ENCODE results near the gene ACSL4.
"Not testable (repeated sequence)": the region's sequence is repeated elsewhere in the genome, so short reads cannot be mapped to it uniquely, and the experiment has no call there.

The ACSL4 gene

GRCh38 chrX:109679820-109680219, 53.2 kb downstream of the ACSL4 start:
- ChIA-PET POLR2A (no interaction called here), CTCF (no interaction called here)
- no peak for DNase-seq (ENCODE audit: extremely low spot score)
- TF ChIP-seq TARDBP (IDR thresholded peaks at IDR 0.05) = no peak
- no peak for TF ChIP-seq CTBP1 (IDR thresholded peaks at IDR 0.05; ENCODE audit: borderline replicate concordance)
- no peak for TF ChIP-seq ELF4 (IDR thresholded peaks at IDR 0.05)
- TF ChIP-seq, protein P1, sequence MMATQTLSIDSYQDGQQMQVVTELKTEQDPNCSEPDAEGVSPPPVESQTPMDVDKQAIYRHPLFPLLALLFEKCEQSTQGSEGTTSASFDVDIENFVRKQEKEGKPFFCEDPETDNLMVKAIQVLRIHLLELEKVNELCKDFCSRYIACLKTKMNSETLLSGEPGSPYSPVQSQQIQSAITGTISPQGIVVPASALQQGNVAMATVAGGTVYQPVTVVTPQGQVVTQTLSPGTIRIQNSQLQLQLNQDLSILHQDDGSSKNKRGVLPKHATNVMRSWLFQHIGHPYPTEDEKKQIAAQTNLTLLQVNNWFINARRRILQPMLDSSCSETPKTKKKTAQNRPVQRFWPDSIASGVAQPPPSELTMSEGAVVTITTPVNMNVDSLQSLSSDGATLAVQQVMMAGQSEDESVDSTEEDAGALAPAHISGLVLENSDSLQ (IDR thresholded peaks at IDR 0.05) = no peak
- no peak for TF ChIP-seq SUZ12 (IDR thresholded peaks at IDR 0.05)
- TF ChIP-seq SP1 (IDR thresholded peaks at IDR 0.05) = no peak
- TF ChIP-seq FOXM1 (IDR thresholded peaks at IDR 0.05; ENCODE audit: borderline replicate concordance) = no peak
- no peak for TF ChIP-seq HDGF (IDR thresholded peaks at IDR 0.05; ENCODE audit: borderline replicate concordance)
- no peak for TF ChIP-seq ARNT (IDR thresholded peaks at IDR 0.05)
- no peak for TF ChIP-seq FOXA1 (IDR thresholded peaks at IDR 0.05)
- no peak for TF ChIP-seq NFRKB (IDR thresholded peaks at IDR 0.05)
- TF ChIP-seq L3MBTL2 (conservative IDR thresholded peaks at IDR 0.05) = no peak
- no peak for TF ChIP-seq LEF1 (IDR thresholded peaks at IDR 0.05; ENCODE audit: borderline replicate concordance)
- TF ChIP-seq BHLHE40 (IDR thresholded peaks at IDR 0.05; ENCODE audit: borderline replicate concordance) = no peak
- TF ChIP-seq ZNF384 (IDR thresholded peaks at IDR 0.05) = no peak
- TF ChIP-seq FOXK2 (IDR thresholded peaks at IDR 0.05) = no peak

GRCh38 chrX:109672239-109672638, 60.8 kb downstream of the ACSL4 start:
- POLR2A ChIA-PET = no interaction called here
- DNase-seq (ENCODE audit: extremely low spot score) = no peak
- TF ChIP-seq BHLHE40 (IDR thresholded peaks at IDR 0.05; ENCODE audit: borderline replicate concordance) = no peak
- TF ChIP-seq TARDBP (IDR thresholded peaks at IDR 0.05) = no peak
- no peak for TF ChIP-seq HDGF (IDR thresholded peaks at IDR 0.05; ENCODE audit: borderline replicate concordance)
- no peak for TF ChIP-seq FOXK2 (IDR thresholded peaks at IDR 0.05)
- no peak for TF ChIP-seq CTBP1 (IDR thresholded peaks at IDR 0.05; ENCODE audit: borderline replicate concordance)
- no peak for TF ChIP-seq FOXM1 (IDR thresholded peaks at IDR 0.05; ENCODE audit: borderline replicate concordance)
- TF ChIP-seq ELF4 (IDR thresholded peaks at IDR 0.05) = no peak
- no peak for TF ChIP-seq L3MBTL2 (conservative IDR thresholded peaks at IDR 0.05)
- TF ChIP-seq SUZ12 (IDR thresholded peaks at IDR 0.05) = no peak
- CTCF ChIA-PET = no interaction called here

DNA sequence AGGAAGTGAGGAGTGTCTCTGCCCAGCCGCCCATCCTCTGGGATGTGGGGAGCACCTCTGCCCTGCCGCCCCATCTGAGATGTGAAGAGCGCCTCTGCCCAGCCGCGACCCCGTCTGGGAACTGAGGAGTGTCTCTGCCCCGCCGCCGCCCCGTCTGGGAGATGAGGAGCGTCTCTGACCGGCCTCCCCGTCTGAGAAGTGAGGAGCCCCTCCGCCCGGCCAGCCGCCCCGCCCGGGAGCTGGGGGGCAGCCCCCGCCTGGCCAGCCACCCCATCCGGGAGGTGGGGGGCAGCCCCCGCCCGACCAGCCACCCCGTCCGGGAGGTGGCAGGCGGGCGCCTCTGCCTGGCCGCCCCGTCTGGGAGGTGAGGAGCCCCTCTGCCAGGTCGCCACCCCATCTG, 61.9 kb downstream of the ACSL4 start:
- POLR2A ChIA-PET; DNase-seq (ENCODE audit: extremely low spot score); CTCF ChIA-PET: not testable (repeated sequence)

- no peak for TF ChIP-seq ELF4 (IDR thresholded peaks at IDR 0.05)
- DNase-seq (ENCODE audit: extremely low spot score) = no peak
- POLR2A ChIA-PET = no interaction called here
- CTCF ChIA-PET = no interaction called here
These were observed 65.1 kb downstream of the ACSL4 start for GRCh38 chrX:109667986-109668385.

GRCh38 chrX:109660435-109661143, 72.5 kb downstream of the ACSL4 start:
- ChIA-PET POLR2A (no interaction called here), CTCF (interaction anchor here (0.7 to 1.5 kb wide), 2 partner anchors 166 to 231 kb away, joined by 3 read pairs; no protein-coding TSS in a partner anchor)
- TF ChIP-seq TARDBP (IDR thresholded peaks at IDR 0.05) = no peak
- no peak for TF ChIP-seq FOXA1 (IDR thresholded peaks at IDR 0.05)
- no peak for TF ChIP-seq ZNF384 (IDR thresholded peaks at IDR 0.05)
- no peak for TF ChIP-seq LEF1 (IDR thresholded peaks at IDR 0.05; ENCODE audit: borderline replicate concordance)
- no peak for DNase-seq (ENCODE audit: extremely low spot score)

DNA sequence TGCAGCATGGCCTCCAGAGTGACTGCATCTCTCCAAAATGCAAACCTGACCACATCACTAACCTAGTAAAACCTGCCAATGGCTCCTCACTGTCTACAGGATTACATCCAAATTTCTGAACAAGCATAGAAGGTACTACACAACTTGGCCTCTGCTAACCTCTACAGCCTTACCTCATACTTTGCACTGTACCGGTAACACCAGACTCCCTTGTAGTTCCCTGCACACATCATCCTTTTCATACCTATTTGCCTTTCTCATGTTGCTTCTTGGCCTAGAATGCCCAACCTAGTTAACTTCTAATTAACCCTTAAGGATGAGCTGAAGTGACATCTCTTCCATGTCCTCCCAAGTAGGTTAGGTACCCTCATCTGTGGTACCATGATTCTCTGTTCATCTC, 74.7 kb downstream of the ACSL4 start:
- no peak for TF ChIP-seq L3MBTL2 (conservative IDR thresholded peaks at IDR 0.05)
- TF ChIP-seq NFRKB (IDR thresholded peaks at IDR 0.05) = no peak
- TF ChIP-seq BHLHE40 (IDR thresholded peaks at IDR 0.05; ENCODE audit: borderline replicate concordance) = no peak
- TF ChIP-seq SP1 (IDR thresholded peaks at IDR 0.05) = no peak
- TF ChIP-seq, protein P1 (IDR thresholded peaks at IDR 0.05) = no peak
- no peak for TF ChIP-seq TARDBP (IDR thresholded peaks at IDR 0.05)
- TF ChIP-seq FOXA1 (IDR thresholded peaks at IDR 0.05) = no peak
- no peak for TF ChIP-seq ARNT (IDR thresholded peaks at IDR 0.05)
- no peak for DNase-seq (ENCODE audit: extremely low spot score)
- CTCF ChIA-PET = no interaction called here
- POLR2A ChIA-PET = no interaction called here

DNA sequence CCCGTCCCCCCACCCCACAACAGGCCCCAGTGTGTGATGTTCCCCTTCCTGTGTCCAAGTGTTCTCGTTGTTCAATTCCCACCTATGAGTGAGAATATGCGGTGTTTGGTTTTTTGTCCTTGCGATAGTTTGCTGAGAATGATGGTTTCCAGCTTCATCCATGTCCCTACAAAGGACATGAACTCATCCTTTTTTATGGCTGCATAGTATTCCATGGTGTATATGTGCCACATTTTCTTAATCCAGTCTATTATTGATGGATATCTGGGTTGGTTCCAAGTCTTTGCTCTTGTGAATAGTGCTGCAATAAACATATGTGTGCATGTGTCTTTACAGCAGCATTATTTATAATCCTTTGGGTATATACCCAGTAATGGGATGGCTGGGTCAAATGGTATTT, 75.7 kb downstream of the ACSL4 start:
- POLR2A ChIA-PET; DNase-seq (ENCODE audit: extremely low spot score); CTCF ChIA-PET: not testable (repeated sequence)

DNA sequence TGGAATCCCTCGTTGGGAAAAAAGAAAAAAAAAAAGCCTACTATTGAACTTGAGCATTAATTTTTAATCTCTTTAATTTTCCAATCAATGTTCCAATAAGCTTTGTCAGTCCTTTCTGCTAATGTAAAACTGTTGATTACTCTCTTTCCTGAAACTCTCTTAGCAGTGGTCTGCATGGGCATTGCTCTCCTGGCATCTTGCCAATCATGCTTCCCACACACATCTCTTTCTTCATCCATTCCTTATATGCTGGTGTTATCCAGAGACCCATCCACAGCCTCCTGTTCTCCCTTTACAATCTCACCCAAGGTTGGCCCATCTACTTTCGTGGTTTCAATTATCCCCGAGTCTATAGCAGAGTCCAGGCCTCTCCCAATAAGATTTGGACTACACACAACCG, 76.3 kb downstream of the ACSL4 start:
- no peak for DNase-seq (ENCODE audit: extremely low spot score)
- POLR2A ChIA-PET = no interaction called here
- CTCF ChIA-PET = no interaction called here
- no peak for TF ChIP-seq LEF1 (IDR thresholded peaks at IDR 0.05; ENCODE audit: borderline replicate concordance)
- TF ChIP-seq SP1 (IDR thresholded peaks at IDR 0.05) = no peak
- TF ChIP-seq, protein P1 (IDR thresholded peaks at IDR 0.05) = no peak
- TF ChIP-seq FOXA1 (IDR thresholded peaks at IDR 0.05) = no peak
- TF ChIP-seq FOXM1 (IDR thresholded peaks at IDR 0.05; ENCODE audit: borderline replicate concordance) = no peak
- TF ChIP-seq ELF4 (IDR thresholded peaks at IDR 0.05) = no peak
- TF ChIP-seq SUZ12 (IDR thresholded peaks at IDR 0.05) = no peak
- no peak for TF ChIP-seq ZNF384 (IDR thresholded peaks at IDR 0.05)
- TF ChIP-seq HDGF (IDR thresholded peaks at IDR 0.05; ENCODE audit: borderline replicate concordance) = no peak
- TF ChIP-seq ARNT (IDR thresholded peaks at IDR 0.05) = no peak
- no peak for TF ChIP-seq L3MBTL2 (conservative IDR thresholded peaks at IDR 0.05)
- TF ChIP-seq FOXK2 (IDR thresholded peaks at IDR 0.05) = no peak
- TF ChIP-seq CTBP1 (IDR thresholded peaks at IDR 0.05; ENCODE audit: borderline replicate concordance) = no peak
- TF ChIP-seq TARDBP (IDR thresholded peaks at IDR 0.05) = no peak
- TF ChIP-seq BHLHE40 (IDR thresholded peaks at IDR 0.05; ENCODE audit: borderline replicate concordance) = no peak
- TF ChIP-seq NFRKB (IDR thresholded peaks at IDR 0.05) = no peak
